AG04449 (cell line): ENCODE results near the gene DPPA3.
"Not testable (repeated sequence)": the region's sequence is repeated elsewhere in the genome, so short reads cannot be mapped to it uniquely, and the experiment has no call there.

Experiments
- CTCF ChIA-PET: fragments of 350-600 bp; formaldehyde crosslinking; extraction: SDS; loops from one replicate; lab custom pipeline; 2021; ENCODE audit warnings: antibody characterized with exemption; lab: Yijun Ruan, JAX
- POLR2A ChIA-PET: fragments of 400-600, 350-600 bp; formaldehyde crosslinking; extraction: SDS; loops from one replicate; lab custom pipeline; 2020; ENCODE audit warnings: antibody characterized with exemption, inconsistent platforms; lab: Yijun Ruan, JAX
- DNase-seq: peaks from one replicate; pipeline ENCODE4 v3.0.0-alpha.2; 2010; ENCODE audit warnings: low read depth, low spot score
- H3K4me3 ChIP-seq: 2 replicates; pipeline ENCODE4 v1.5.1; 2011; ENCODE audit warnings: low read depth, mild to moderate bottlenecking, control low read depth, low read length
- TF ChIP-seq, protein P1 (sequence below): IDR thresholded peaks from one replicate; pipeline ENCODE4 v1.5.1; 2011; ENCODE audit warnings: mild to moderate bottlenecking, moderate library complexity, low read length, control low read depth, inconsistent platforms; ENCODE audit not compliant: insufficient read depth; ENCODE audit errors: missing control alignments

DPPA3 gene

DNA sequence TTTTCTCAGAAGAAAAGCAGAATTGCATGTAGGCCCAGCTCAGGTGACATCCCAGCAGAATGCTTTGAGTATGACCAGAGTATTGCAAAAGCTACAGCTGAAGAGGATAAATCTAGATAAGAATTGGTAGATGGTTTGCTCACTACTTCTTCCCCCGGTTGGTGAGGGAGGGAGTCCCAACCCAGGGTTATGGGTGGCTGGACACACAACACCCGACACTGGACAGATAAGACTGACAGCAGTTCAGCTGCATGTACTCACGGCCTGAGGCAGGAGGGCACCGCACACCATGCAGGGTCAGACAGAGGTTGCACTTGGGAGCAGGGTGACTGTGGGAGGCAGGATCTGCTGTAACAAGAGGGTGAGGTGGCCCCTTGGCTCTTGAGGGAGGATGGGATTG, 37.6 kb downstream of the DPPA3 start:
- POLR2A ChIA-PET: no interaction called here
- no peak overlapping the region for H3K4me3 ChIP-seq
- TF ChIP-seq, protein P1, sequence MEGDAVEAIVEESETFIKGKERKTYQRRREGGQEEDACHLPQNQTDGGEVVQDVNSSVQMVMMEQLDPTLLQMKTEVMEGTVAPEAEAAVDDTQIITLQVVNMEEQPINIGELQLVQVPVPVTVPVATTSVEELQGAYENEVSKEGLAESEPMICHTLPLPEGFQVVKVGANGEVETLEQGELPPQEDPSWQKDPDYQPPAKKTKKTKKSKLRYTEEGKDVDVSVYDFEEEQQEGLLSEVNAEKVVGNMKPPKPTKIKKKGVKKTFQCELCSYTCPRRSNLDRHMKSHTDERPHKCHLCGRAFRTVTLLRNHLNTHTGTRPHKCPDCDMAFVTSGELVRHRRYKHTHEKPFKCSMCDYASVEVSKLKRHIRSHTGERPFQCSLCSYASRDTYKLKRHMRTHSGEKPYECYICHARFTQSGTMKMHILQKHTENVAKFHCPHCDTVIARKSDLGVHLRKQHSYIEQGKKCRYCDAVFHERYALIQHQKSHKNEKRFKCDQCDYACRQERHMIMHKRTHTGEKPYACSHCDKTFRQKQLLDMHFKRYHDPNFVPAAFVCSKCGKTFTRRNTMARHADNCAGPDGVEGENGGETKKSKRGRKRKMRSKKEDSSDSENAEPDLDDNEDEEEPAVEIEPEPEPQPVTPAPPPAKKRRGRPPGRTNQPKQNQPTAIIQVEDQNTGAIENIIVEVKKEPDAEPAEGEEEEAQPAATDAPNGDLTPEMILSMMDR: no peak
- CTCF ChIA-PET: no interaction called here
- no peak for DNase-seq

DNA sequence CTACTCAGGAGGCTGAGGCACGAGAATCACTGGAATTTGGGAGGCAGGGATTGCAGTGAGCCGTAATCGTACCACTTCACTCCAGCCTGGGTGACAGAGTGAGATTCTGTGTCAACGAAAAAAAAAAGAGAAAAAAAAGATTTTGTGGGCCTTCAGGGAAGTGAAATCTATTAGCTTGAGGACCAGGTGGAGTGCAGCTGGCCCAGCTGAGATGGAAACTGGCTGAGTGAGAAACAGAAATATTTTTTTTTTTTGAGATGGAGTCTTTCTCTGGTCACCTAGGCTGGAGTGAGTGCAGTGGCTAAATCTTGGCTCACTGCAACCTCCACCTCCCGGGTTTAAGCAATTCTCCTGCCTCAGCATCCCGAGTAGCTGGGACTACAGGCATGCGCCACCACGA, 38.2 kb downstream of the DPPA3 start:
- TF ChIP-seq, protein P1: no peak
- no peak overlapping the region for H3K4me3 ChIP-seq
- ChIA-PET CTCF (no interaction called here), POLR2A (no interaction called here)
- no peak for DNase-seq

DNA sequence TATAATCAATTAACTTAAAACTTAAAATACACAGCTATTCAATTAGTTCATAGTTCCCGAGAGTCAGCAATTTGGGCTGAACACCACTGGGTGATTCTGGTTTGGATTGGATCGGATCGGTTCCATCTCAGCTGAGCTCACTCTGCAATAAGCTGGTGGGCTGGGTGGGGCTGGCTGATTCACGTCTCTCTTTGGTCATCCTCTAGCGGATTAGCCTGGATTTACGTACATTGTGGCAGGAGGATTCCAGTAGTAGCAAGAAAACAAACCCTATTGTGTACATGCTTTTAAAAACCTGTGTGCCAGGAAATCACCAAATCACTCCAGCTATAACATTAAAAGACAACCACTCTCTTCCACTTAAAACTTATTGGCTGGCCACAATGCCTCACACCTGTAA, 39.1 kb downstream of the DPPA3 start:
- H3K4me3 ChIP-seq: no peak overlapping the region
- TF ChIP-seq, protein P1: no peak
- no peak for DNase-seq
- POLR2A ChIA-PET: no interaction called here
- CTCF ChIA-PET: interaction anchor here (1.0 kb wide), 1 partner anchor 55 kb away, joined by 3 read pairs; no protein-coding TSS in a partner anchor

DNA sequence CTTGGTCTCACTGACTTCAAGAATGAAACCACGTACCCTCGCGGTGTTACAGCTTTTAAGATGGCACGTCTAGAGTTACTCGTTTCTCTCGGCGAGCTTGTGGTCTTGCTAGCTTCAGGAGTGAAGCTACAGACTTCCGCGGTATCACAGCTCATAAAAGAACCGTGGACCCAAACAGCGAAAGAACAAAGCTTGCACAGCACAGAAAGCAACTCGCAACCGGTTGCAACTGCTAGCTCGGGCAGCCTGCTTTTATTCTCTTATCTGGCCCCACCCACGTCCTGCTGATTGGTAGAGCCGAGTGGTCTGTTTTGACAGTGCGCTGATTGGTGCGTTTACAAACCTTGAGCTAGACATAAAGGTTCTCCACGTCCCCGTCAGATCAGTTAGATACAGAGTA, 40.2 kb downstream of the DPPA3 start:
- POLR2A ChIA-PET: interaction anchor here (0.6 kb wide), 1 partner anchor 37 kb away, joined by 3 read pairs; no protein-coding TSS in a partner anchor
- CTCF ChIA-PET: no interaction called here
- TF ChIP-seq, protein P1: no peak

DNA sequence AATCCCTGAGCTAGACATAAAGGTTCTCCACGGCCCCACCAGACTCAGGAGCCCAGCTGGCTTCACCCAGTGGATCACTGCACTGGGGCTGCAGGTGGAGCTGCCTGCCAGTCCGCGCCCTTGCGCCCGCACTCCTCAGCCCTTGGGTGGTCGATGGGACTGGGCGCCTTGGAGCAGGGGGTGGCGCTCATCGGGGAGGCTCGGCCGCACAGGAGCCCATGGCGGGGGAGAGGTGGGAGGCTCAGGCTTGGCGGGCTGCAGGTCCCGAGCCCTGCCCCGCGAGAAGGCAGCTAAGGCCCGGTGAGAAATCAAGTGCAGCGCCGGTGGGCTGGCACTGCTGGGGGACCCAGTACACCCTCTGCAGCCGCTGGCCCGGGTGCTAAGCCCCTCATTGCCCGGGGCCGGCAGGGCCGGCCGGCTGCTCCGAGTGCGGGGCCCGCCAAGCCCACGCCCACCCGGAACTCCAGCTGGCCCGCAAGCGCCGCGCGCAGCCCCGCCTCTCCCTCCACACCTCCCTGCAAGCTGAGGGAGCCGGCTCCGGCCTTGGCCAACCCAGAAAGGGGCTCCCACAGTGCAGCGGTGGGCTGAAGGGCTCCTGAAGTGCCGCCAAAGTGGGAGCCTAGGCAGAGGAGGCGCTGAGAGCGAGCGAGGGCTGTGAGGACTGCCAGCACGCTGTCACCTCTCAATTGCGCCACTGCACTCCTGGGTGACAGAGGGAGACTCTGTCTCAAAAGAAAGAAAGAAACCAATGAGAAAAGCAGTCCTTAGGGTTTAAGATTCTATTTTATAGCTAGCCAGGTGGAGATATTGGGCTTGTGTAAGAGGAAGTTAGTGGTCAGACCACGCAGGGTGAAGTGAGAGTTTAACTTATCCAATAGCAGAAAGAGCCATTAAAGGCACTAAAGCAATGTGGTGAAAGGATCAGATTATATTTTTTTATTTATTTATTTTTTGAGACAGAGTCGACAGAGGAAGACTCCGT, 41.0 kb downstream of the DPPA3 start:
- POLR2A ChIA-PET, H3K4me3 ChIP-seq, DNase-seq, CTCF ChIA-PET: not testable (repeated sequence)

More for the DNA sequence above, 40.2 kb downstream of the DPPA3 start:
- H3K4me3 ChIP-seq: no peak overlapping the region
- DNase-seq: no peak

DNA sequence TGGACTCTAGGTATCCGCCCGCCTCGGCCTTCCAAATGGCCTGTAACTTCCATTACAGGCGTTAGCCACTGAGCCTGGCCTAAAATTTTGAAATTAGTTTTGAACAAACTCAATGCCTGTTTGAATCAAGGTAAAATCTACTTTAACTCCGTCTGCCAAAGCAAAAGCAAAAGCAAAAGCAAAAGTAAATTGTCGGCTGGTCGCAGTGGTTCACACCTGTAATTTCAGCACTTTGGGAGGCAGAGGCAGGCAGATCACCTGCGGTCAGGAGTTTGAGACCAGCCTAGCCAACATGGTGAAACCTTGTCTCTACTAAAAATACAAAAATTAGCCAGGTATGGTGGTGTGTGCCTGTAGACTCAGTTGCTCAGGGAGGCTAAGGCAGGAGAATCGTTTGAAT, 44.4 kb downstream of the DPPA3 start:
- CTCF ChIA-PET, POLR2A ChIA-PET, H3K4me3 ChIP-seq, DNase-seq: not testable (repeated sequence)

DNA sequence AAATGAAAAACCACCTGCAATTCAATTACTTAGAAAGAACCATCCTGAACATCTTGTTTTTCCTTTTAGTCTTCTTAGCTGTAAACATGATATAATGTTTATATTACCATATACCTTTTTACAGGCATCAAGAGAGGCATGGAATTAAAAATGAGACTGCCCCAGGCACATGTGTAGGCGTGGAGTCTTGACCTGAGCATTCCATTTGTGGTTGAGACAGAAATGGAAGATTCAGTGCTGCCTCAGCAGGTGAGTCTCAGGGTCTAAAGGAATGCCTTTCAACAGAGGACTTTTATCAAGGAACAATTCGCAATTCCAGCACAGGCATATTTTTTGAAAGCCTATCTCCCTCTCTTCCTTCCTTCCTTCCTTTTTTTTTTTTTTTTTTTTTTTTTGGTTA, 45.8 kb downstream of the DPPA3 start:
- no peak for DNase-seq
- ChIA-PET CTCF (no interaction called here), POLR2A (no interaction called here)
- TF ChIP-seq, protein P1: no peak
- H3K4me3 ChIP-seq: no peak overlapping the region
